ENCODE results near the gene FGF5.
A peak's percentile ranks its signal among the peaks of the same experiment; 100 is the strongest.

Gene FGF5

DNA sequence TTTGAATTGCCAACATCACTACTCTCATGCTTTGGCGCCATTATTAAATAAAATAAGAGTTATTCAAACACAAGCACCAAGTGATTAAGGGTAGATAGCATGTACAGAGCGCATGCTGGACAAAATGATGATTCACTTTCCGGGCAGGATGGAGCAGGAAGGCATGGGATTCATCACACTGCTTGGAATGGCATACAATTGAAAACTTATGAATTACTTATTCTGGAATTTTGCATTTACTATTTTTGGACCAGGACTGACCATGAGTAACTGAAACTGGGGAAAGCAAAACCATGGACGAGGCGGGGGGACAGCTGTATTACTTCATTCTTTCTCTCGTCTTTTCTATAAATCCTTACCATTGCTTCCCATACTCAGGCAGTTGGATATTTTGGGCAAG, 28.5 kb upstream of the FGF5 start:
- no peak overlapping the region for H3K18ac ChIP-seq (ENCODE audit: low read length)
- H4K91ac ChIP-seq (ENCODE audit: low read depth, low read length) = no peak overlapping the region
- no peak overlapping the region for H3K23ac ChIP-seq (ENCODE audit: low read length)
- H2AFZ ChIP-seq (ENCODE audit: insufficient read depth, low read length, poor library complexity) = no peak overlapping the region
- no peak overlapping the region for H4K12ac ChIP-seq (ENCODE audit: low read depth, low read length)
- H3K4ac ChIP-seq (ENCODE audit: low read depth, low read length) = no peak overlapping the region
- no peak overlapping the region for H3K14ac ChIP-seq (ENCODE audit: low read length)
- H2BK12ac ChIP-seq (ENCODE audit: low read length) = no peak overlapping the region
- no peaks in the 10 kb centered on the region for H3K79me2 ChIP-seq (ENCODE audit: control insufficient read depth, insufficient read depth, low read length, poor library complexity)
- no peaks in the 10 kb centered on the region for H3K4me1 ChIP-seq (ENCODE audit: control insufficient read depth in 1 of 2, insufficient read depth in 2 of 2, low read length in 2 of 2)
- H3K79me1 ChIP-seq (ENCODE audit: low read length) = no peaks in the 10 kb centered on the region
- no peak overlapping the region for H3K4me2 ChIP-seq (ENCODE audit: low read length)
- no peak overlapping the region for H3K27ac ChIP-seq (ENCODE audit: low read depth, low read length)
- no CpG with 5 or more reads among the region's 6 CpGs for WGBS (ENCODE audit: extremely low coverage, insufficient coverage, insufficient read length)
- no peaks in the 10 kb centered on the region for H3K9me3 ChIP-seq (ENCODE audit: insufficient read depth, low read depth, low read length)
- H2BK120ac ChIP-seq (ENCODE audit: insufficient read depth, low read length, poor library complexity) = no peak overlapping the region
- peak in 1 of 2 donors; percentile 3 for DNase-seq
- H4K8ac ChIP-seq (ENCODE audit: low read depth, low read length) = no peak overlapping the region
- no peak overlapping the region for H3K4me3 ChIP-seq (ENCODE audit: low read depth, low read length)
- no peak overlapping the region for H2BK5ac ChIP-seq (ENCODE audit: low read depth, low read length, poor library complexity)
- H3K36me3 ChIP-seq (ENCODE audit: control insufficient read depth in 1 of 2, insufficient read depth in 2 of 2, low read length in 2 of 2) = no peaks in the 10 kb centered on the region
- H3K27me3 ChIP-seq (ENCODE audit: insufficient read depth, low read length) = no peaks in the 10 kb centered on the region
- no peak overlapping the region for H2AK5ac ChIP-seq (ENCODE audit: low read length)
- no peak overlapping the region for H3K9ac ChIP-seq (ENCODE audit: low read length)

GRCh38 chr4:80239480-80240150, 26.8 kb upstream of the FGF5 start:
- Histone ChIP-seq H2BK120ac (ENCODE audit: insufficient read depth, low read length, poor library complexity) (no peak overlapping the region), H2BK12ac (ENCODE audit: low read length) (no peak overlapping the region), H2AK5ac (ENCODE audit: low read length) (no peak overlapping the region), H3K4me3 (ENCODE audit: low read depth, low read length) (no peak overlapping the region), H4K8ac (ENCODE audit: low read depth, low read length) (no peak overlapping the region), H3K4me1 (ENCODE audit: control insufficient read depth in 1 of 2, insufficient read depth in 2 of 2, low read length in 2 of 2) (no peaks in the 10 kb centered on the region), H3K18ac (ENCODE audit: low read length) (no peak overlapping the region), H3K79me1 (ENCODE audit: low read length) (no peaks in the 10 kb centered on the region), H3K9ac (ENCODE audit: low read length) (no peak overlapping the region), H3K4me2 (ENCODE audit: low read length) (no peak overlapping the region), H4K91ac (ENCODE audit: low read depth, low read length) (no peak overlapping the region), H3K14ac (ENCODE audit: low read length) (no peak overlapping the region), H3K79me2 (ENCODE audit: control insufficient read depth, insufficient read depth, low read length, poor library complexity) (no peaks in the 10 kb centered on the region), H2AFZ (ENCODE audit: insufficient read depth, low read length, poor library complexity) (no peak overlapping the region), H3K36me3 (ENCODE audit: control insufficient read depth in 1 of 2, insufficient read depth in 2 of 2, low read length in 2 of 2) (no peaks in the 10 kb centered on the region), H3K4ac (ENCODE audit: low read depth, low read length) (no peak overlapping the region), H3K23ac (ENCODE audit: low read length) (no peak overlapping the region), H3K27ac (ENCODE audit: low read depth, low read length) (no peak overlapping the region), H3K27me3 (ENCODE audit: insufficient read depth, low read length) (no peaks in the 10 kb centered on the region), H2BK5ac (ENCODE audit: low read depth, low read length, poor library complexity) (no peak overlapping the region), H3K9me3 (ENCODE audit: insufficient read depth, low read depth, low read length) (no peaks in the 10 kb centered on the region), H4K12ac (ENCODE audit: low read depth, low read length) (no peak overlapping the region)
- DNase-seq = no peak
- WGBS (ENCODE audit: extremely low coverage, insufficient coverage, insufficient read length) = no CpG with 5 or more reads among the region's 3 CpGs

- H2AFZ ChIP-seq (ENCODE audit: insufficient read depth, low read length, poor library complexity) = no peak overlapping the region
These were observed 25.5 kb upstream of the FGF5 start for GRCh38 chr4:80240976-80241375.

GRCh38 chr4:80243274-80244018, 23.0 kb upstream of the FGF5 start:
- Histone ChIP-seq H2AK5ac (ENCODE audit: low read length) (no peak overlapping the region), H3K4me1 (ENCODE audit: control insufficient read depth in 1 of 2, insufficient read depth in 2 of 2, low read length in 2 of 2) (no peaks in the 10 kb centered on the region), H3K36me3 (ENCODE audit: control insufficient read depth in 1 of 2, insufficient read depth in 2 of 2, low read length in 2 of 2) (no peaks in the 10 kb centered on the region), H3K23ac (ENCODE audit: low read length) (no peak overlapping the region), H3K9me3 (ENCODE audit: insufficient read depth, low read depth, low read length) (no peaks in the 10 kb centered on the region), H3K27ac (ENCODE audit: low read depth, low read length) (no peak overlapping the region), H2BK120ac (ENCODE audit: insufficient read depth, low read length, poor library complexity) (no peak overlapping the region), H3K18ac (ENCODE audit: low read length) (no peak overlapping the region), H3K27me3 (ENCODE audit: insufficient read depth, low read length) (no peaks in the 10 kb centered on the region), H3K14ac (ENCODE audit: low read length) (no peak overlapping the region), H2BK12ac (ENCODE audit: low read length) (no peak overlapping the region), H3K9ac (ENCODE audit: low read length) (no peak overlapping the region), H3K4me2 (ENCODE audit: low read length) (no peak overlapping the region), H3K4ac (ENCODE audit: low read depth, low read length) (no peak overlapping the region), H2BK5ac (ENCODE audit: low read depth, low read length, poor library complexity) (no peak overlapping the region), H2AFZ (ENCODE audit: insufficient read depth, low read length, poor library complexity) (no peak overlapping the region), H4K91ac (ENCODE audit: low read depth, low read length) (no peak overlapping the region), H3K79me2 (ENCODE audit: control insufficient read depth, insufficient read depth, low read length, poor library complexity) (no peaks in the 10 kb centered on the region), H4K12ac (ENCODE audit: low read depth, low read length) (no peak overlapping the region), H4K8ac (ENCODE audit: low read depth, low read length) (no peak overlapping the region), H3K79me1 (ENCODE audit: low read length) (no peaks in the 10 kb centered on the region), H3K4me3 (ENCODE audit: low read depth, low read length) (no peak overlapping the region)
- DNase-seq = no peak
- WGBS (ENCODE audit: extremely low coverage, insufficient coverage, insufficient read length) = no CpG with 5 or more reads among the region's 6 CpGs

More at GRCh38 chr4:80240976-80241375, 25.5 kb upstream of the FGF5 start:
- no peak overlapping the region for H3K9ac ChIP-seq (ENCODE audit: low read length)
- H3K9me3 ChIP-seq (ENCODE audit: insufficient read depth, low read depth, low read length) = no peaks in the 10 kb centered on the region
- no peaks in the 10 kb centered on the region for H3K79me1 ChIP-seq (ENCODE audit: low read length)
- no peak overlapping the region for H2BK5ac ChIP-seq (ENCODE audit: low read depth, low read length, poor library complexity)
- no peak overlapping the region for H2BK12ac ChIP-seq (ENCODE audit: low read length)
- H4K8ac ChIP-seq (ENCODE audit: low read depth, low read length) = no peak overlapping the region
- no peak overlapping the region for H2AK5ac ChIP-seq (ENCODE audit: low read length)
- no peak overlapping the region for H4K12ac ChIP-seq (ENCODE audit: low read depth, low read length)
- no peak overlapping the region for H3K4me2 ChIP-seq (ENCODE audit: low read length)
- no peak overlapping the region for H3K4ac ChIP-seq (ENCODE audit: low read depth, low read length)
- H3K23ac ChIP-seq (ENCODE audit: low read length) = no peak overlapping the region
- no peaks in the 10 kb centered on the region for H3K36me3 ChIP-seq (ENCODE audit: control insufficient read depth in 1 of 2, insufficient read depth in 2 of 2, low read length in 2 of 2)
- H3K79me2 ChIP-seq (ENCODE audit: control insufficient read depth, insufficient read depth, low read length, poor library complexity) = no peaks in the 10 kb centered on the region
- H2BK120ac ChIP-seq (ENCODE audit: insufficient read depth, low read length, poor library complexity) = no peak overlapping the region
- DNase-seq = no peak
- H3K4me3 ChIP-seq (ENCODE audit: low read depth, low read length) = no peak overlapping the region
- no peaks in the 10 kb centered on the region for H3K4me1 ChIP-seq (ENCODE audit: control insufficient read depth in 1 of 2, insufficient read depth in 2 of 2, low read length in 2 of 2)
- no peaks in the 10 kb centered on the region for H3K27me3 ChIP-seq (ENCODE audit: insufficient read depth, low read length)
- H3K14ac ChIP-seq (ENCODE audit: low read length) = no peak overlapping the region
- H3K27ac ChIP-seq (ENCODE audit: low read depth, low read length) = no peak overlapping the region
- H3K18ac ChIP-seq (ENCODE audit: low read length) = no peak overlapping the region
- H4K91ac ChIP-seq (ENCODE audit: low read depth, low read length) = no peak overlapping the region

Data from trophoblast cell (in vitro differentiated cells and primary cell).